ENCODE measurements around the gene PPP4R4. TPM values are rescaled to one million over a fixed set of nuclear protein-coding genes. Genes with fewer than 3 reads are reported as not detected.
A peak's percentile ranks its signal among the peaks of the same experiment; 100 is the strongest.

Gene PPP4R4
- total RNA-seq, 1 donor from 2014 or later, result not detected

DNA sequence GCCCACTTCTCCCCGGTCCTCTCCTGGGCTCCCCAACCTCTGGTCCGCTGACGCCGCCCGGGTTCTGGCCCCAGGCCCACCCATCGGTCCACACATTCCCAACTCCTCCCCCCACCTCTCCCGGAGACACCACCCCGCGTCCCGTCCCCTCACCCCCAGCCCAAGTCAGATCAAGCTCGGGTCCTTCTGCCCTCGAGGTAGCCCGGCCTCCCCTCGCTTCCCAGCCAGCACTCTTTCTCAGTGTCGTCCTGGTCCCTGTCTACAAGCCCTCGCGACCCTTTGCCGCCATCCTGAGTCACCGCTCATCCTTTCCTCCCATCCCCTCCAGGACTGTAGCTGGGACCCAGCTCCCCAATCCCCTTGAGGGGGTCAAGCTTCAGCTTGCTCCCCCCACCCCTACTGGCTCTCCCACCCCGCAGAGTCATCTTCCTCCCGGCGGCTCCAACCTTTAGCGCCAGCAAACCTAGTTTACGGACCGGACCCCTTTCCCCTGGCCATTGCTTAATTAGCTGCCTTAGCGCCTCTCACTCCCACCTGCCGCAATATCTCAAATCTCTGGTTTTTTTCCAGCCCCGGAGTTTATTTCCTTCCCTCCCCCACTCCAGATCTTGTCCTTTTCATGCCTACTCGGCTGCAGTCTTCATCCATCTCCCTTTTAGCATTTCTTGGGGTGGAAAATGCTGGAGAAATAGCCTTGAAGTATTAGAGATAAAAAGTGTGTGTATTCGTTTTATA lies 1.1 kb downstream of the PPP4R4 start:
- Mint-ChIP-seq H3K4me3 (peak overlapping the region; percentile 77), H3K27ac (no peak overlapping the region), H3K4me1 (peaks cover 15% of the 10 kb centered on the region), H3K36me3 (ENCODE audit: low read depth) (no peaks in the 10 kb centered on the region), H3K27me3 (peaks cover 51% of the 10 kb centered on the region), H3K9me3 (no peaks in the 10 kb centered on the region)
- no peak for ATAC-seq (ENCODE audit: low read depth)
- intact Hi-C loops (cut with micrococcal nuclease), result loop anchor here (1.0 to 10.0 kb wide), 2 partner anchors 236 to 1360 kb away; partner anchors contain the start of gene GLRX5
- peak; percentile 21 for DNase-seq
- CTCF ChIA-PET, result no interaction called here
- POLR2A ChIA-PET, result interaction anchor here (0.6 kb wide), 1 partner anchor 236 kb away, joined by 4 read pairs; no protein-coding TSS in a partner anchor
- TF ChIP-seq CTCF (IDR thresholded peaks at IDR 0.05), result no peak

GRCh38 chr14:94175747-94176146 lies 1.6 kb downstream of the PPP4R4 start:
- ATAC-seq (ENCODE audit: low read depth) (no peak), DNase-seq (no peak)
- Mint-ChIP-seq H3K4me1 (peaks cover 19% of the 10 kb centered on the region), H3K9me3 (no peaks in the 10 kb centered on the region), H3K27ac (no peak overlapping the region), H3K4me3 (peak overlapping the region; percentile 77), H3K36me3 (ENCODE audit: low read depth) (no peaks in the 10 kb centered on the region), H3K27me3 (peaks cover 54% of the 10 kb centered on the region)
- intact Hi-C loops (cut with micrococcal nuclease), result loop anchor here (1.0 to 10.0 kb wide), 2 partner anchors 236 to 1359 kb away; partner anchors contain the start of gene GLRX5
- no peak for TF ChIP-seq CTCF (IDR thresholded peaks at IDR 0.05)
- ChIA-PET POLR2A (no interaction called here), CTCF (no interaction called here)

- no peak overlapping the region for H3K27ac Mint-ChIP-seq
- H3K4me1 Mint-ChIP-seq, result peaks cover 23% of the 10 kb centered on the region
- TF ChIP-seq CTCF (IDR thresholded peaks at IDR 0.05), result no peak
- ATAC-seq (ENCODE audit: low read depth), result no peak
- H3K9me3 Mint-ChIP-seq, result no peaks in the 10 kb centered on the region
- H3K4me3 Mint-ChIP-seq, result no peak overlapping the region
- POLR2A ChIA-PET, result no interaction called here
- H3K27me3 Mint-ChIP-seq, result peaks cover 55% of the 10 kb centered on the region
- intact Hi-C loops (cut with micrococcal nuclease), result loop anchor here (10.0 kb wide), 1 partner anchor 1358 kb away; the partner anchor contains the start of gene GLRX5
- CTCF ChIA-PET, result interaction anchor here (0.6 kb wide), 1 partner anchor 1072 kb away, joined by 4 read pairs; no protein-coding TSS in a partner anchor
- no peak for DNase-seq
- no peaks in the 10 kb centered on the region for H3K36me3 Mint-ChIP-seq (ENCODE audit: low read depth)
These were observed 2.7 kb downstream of the PPP4R4 start for GRCh38 chr14:94176808-94177207.

GRCh38 chr14:94177806-94178205 lies 3.7 kb downstream of the PPP4R4 start:
- Mint-ChIP-seq H3K27ac (no peak overlapping the region), H3K9me3 (no peaks in the 10 kb centered on the region), H3K4me1 (peaks cover 23% of the 10 kb centered on the region), H3K27me3 (peaks cover 47% of the 10 kb centered on the region), H3K4me3 (no peak overlapping the region), H3K36me3 (ENCODE audit: low read depth) (no peaks in the 10 kb centered on the region)
- ATAC-seq (ENCODE audit: low read depth) (no peak), DNase-seq (no peak)
- intact Hi-C loops (cut with micrococcal nuclease), result loop anchor here (10.0 kb wide), 1 partner anchor 1357 kb away; the partner anchor contains the start of gene GLRX5
- CTCF ChIA-PET, result interaction anchor here (0.7 kb wide), 1 partner anchor 141 kb away, joined by 3 read pairs; no protein-coding TSS in a partner anchor
- TF ChIP-seq CTCF (IDR thresholded peaks at IDR 0.05), result no peak
- POLR2A ChIA-PET, result no interaction called here

- no peak for ATAC-seq (ENCODE audit: low read depth)
- Mint-ChIP-seq H3K9me3 (no peaks in the 10 kb centered on the region), H3K36me3 (ENCODE audit: low read depth) (no peaks in the 10 kb centered on the region), H3K4me1 (peaks cover 17% of the 10 kb centered on the region), H3K27me3 (peaks cover 45% of the 10 kb centered on the region), H3K4me3 (no peak overlapping the region), H3K27ac (no peak overlapping the region)
- ChIA-PET CTCF (interaction anchor here (1.0 to 6.4 kb wide), 5 partner anchors 10 to 239 kb away, joined by 3 to 67 read pairs (median 10); no protein-coding TSS in a partner anchor), POLR2A (no interaction called here)
- intact Hi-C loops (cut with micrococcal nuclease), result loop anchor here (10.0 kb wide), 1 partner anchor 1356 kb away; the partner anchor contains the start of gene GLRX5
- no peak for TF ChIP-seq CTCF (IDR thresholded peaks at IDR 0.05)
- no peak for DNase-seq
These were observed 5.1 kb downstream of the PPP4R4 start for GRCh38 chr14:94179244-94179643.

Measured in activated B cell treated with CpG ODN at 0.5 μM for 24 hours (primary cell).